ENCODE data around the gene GALNT10.

Gene GALNT10

GRCh38 chr5:154372661-154373060, 182.1 kb downstream of the GALNT10 start:
- in situ Hi-C loops (cut with MboI; ENCODE audit: low pct_unique_long_range_greater_than_20kb, low sequenced_read_pairs, unreplicated experiment) = no loop called here
- DNase-seq (ENCODE audit: low spot score) = no peak
- TF ChIP-seq CTCF (IDR thresholded peaks at IDR 0.05; ENCODE audit: extremely low read depth, insufficient read depth, missing control alignments) = no peak

- in situ Hi-C loops (cut with MboI; ENCODE audit: low pct_unique_long_range_greater_than_20kb, low sequenced_read_pairs, unreplicated experiment) = no loop called here
- DNase-seq (ENCODE audit: low spot score) = no peak
- TF ChIP-seq CTCF (IDR thresholded peaks at IDR 0.05; ENCODE audit: extremely low read depth, insufficient read depth, missing control alignments) = no peak
Measured at GRCh38 chr5:154373326-154373725, 182.8 kb downstream of the GALNT10 start.

GRCh38 chr5:154373729-154374179, 183.2 kb downstream of the GALNT10 start:
- in situ Hi-C loops (cut with MboI; ENCODE audit: low pct_unique_long_range_greater_than_20kb, low sequenced_read_pairs, unreplicated experiment) = no loop called here

GRCh38 chr5:154374264-154374663, 183.7 kb downstream of the GALNT10 start:
- no peak for DNase-seq (ENCODE audit: low spot score)
- TF ChIP-seq CTCF (IDR thresholded peaks at IDR 0.05; ENCODE audit: extremely low read depth, insufficient read depth, missing control alignments) = no peak

More at GRCh38 chr5:154373729-154374179, 183.2 kb downstream of the GALNT10 start:
- DNase-seq (ENCODE audit: low spot score) = no peak
- no peak for TF ChIP-seq CTCF (IDR thresholded peaks at IDR 0.05; ENCODE audit: extremely low read depth, insufficient read depth, missing control alignments)

GRCh38 chr5:154375329-154376008, 184.9 kb downstream of the GALNT10 start:
- no peak for DNase-seq (ENCODE audit: low spot score)
- in situ Hi-C loops (cut with MboI; ENCODE audit: low pct_unique_long_range_greater_than_20kb, low sequenced_read_pairs, unreplicated experiment) = no loop called here
- no peak for TF ChIP-seq CTCF (IDR thresholded peaks at IDR 0.05; ENCODE audit: extremely low read depth, insufficient read depth, missing control alignments)

More at GRCh38 chr5:154374264-154374663, 183.7 kb downstream of the GALNT10 start:
- in situ Hi-C loops (cut with MboI; ENCODE audit: low pct_unique_long_range_greater_than_20kb, low sequenced_read_pairs, unreplicated experiment) = no loop called here

GRCh38 chr5:154376481-154376880, 185.9 kb downstream of the GALNT10 start:
- in situ Hi-C loops (cut with MboI; ENCODE audit: low pct_unique_long_range_greater_than_20kb, low sequenced_read_pairs, unreplicated experiment) = no loop called here

More at GRCh38 chr5:154376481-154376880, 185.9 kb downstream of the GALNT10 start:
- DNase-seq (ENCODE audit: low spot score) = no peak
- TF ChIP-seq CTCF (IDR thresholded peaks at IDR 0.05; ENCODE audit: extremely low read depth, insufficient read depth, missing control alignments) = no peak

Data from GM13977 (cell line).